ENCODE data around the gene CCDC81.

CCDC81 gene

DNA sequence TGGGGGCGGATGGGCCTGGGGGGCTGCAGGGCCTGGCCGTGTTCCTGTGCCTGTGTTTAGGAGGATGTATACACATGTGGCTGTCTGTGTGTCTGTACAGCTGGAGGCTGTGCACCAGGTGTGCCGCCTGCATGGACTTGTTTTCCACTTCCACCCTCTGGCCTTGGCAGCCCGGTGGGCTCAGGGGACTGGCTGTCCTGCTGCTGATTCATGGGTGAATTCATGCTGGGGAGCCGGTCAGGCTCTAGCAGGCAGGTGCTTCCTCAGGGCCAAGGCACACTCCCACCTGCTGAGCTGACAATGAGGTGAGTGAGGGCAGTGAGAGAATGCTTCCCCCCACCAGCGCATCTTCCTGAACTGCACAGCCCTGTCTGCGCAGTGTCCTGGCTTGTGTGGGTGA, 88.4 kb downstream of the CCDC81 start:
- no peak for DNase-seq (ENCODE audit: extremely low read depth in 1 of 2, low read depth in 1 of 2)

DNA sequence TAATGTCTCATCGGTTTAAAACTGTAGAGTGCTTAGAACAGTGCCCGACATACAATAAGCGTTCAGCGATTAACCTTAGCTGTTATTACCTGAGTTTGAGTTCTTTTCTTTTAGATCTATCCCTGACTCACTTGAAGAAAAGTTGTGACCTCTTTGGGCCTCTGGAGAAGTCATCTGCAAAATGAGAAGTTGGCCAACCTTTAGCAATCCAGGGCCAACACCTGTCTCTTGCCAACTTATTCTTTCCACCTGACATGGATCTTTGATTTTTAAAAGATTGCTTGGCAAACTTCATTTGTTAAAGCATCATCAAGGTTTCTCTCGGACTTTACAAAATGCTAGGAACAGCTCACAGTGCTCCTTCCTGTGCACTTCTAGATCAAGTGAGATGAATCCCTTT, 89.3 kb downstream of the CCDC81 start:
- DNase-seq (ENCODE audit: extremely low read depth in 1 of 2, low read depth in 1 of 2): no peak

DNA sequence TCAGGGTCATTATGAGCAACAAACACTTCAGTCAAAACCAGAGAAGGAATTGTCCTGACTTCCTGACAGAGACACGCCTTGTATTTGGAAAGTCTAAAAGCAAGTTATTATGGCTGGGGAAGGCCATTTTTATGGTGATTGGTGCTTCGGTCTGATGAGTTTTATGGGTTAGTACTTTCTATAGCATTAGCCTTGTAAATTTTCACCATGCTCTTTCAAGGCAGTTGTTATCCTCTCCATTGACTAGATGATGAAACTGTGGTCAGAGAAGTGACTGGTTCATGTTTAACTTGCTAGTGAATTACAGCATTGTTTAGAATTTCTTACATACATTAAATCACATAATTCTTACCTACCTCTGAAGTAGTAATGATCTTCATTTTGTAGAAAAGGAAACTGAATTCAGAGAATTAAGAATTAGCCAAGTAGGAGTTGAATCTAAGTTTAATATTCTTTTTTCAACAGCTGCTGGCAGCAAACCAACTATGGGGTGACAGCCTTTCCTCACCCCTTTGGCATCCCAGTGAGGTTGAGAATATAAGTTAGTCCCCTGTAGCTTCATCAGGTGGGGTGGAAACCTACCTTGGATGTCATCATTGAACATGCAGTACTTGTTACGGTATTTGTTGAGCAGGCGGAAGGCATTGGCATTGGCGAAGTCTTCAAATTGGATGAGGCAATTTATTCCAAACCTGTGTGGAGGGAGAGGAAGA, 90.0 kb downstream of the CCDC81 start:
- DNase-seq (ENCODE audit: extremely low read depth in 1 of 2, low read depth in 1 of 2): no peak

GRCh38 chr11:86468169-86468568, 93.5 kb downstream of the CCDC81 start:
- no peak for DNase-seq (ENCODE audit: extremely low read depth in 1 of 2, low read depth in 1 of 2)

DNA sequence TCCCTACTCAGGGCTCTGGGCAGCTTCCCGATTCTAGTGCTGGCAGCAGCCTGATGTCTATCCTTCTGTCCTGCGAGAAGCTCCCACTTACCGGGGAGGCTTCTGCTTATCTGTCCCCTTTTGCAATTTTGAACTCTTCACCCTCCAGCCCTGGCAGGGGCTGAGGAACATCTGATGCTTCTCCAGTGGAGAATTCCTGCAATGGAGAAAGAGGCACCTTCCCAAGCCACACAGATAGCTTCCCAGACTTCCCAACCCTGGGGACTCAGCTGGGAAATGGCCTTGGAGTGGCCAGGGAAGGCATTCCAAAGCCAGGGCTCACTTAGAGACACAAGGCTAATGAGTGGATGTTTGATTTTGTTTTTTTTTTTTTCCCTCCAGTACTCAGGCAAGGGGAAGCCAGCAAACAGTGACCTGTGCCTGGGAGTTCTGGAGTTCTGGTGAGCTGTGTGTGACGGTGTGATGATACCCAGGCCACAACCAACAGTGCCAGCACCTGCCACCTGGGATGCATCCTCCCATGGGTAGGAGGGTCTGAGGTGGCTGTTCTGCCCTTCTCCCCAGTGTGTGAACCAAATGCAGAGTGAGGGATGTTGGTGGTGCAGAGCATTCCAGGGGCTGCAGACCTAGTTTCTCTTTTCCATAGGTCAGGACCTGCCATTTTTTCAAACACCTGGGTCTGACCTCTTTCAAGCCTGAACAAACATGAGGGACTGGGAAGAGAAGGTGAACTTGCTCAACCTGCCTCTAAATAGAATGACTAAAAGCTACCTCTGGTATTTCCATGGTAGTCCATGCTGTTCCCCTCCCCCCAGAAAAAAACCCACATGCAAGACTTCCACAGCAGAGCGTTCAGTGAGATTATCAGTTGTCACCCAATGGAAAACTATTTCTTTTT, 95.1 kb downstream of the CCDC81 start:
- DNase-seq (ENCODE audit: extremely low read depth in 1 of 2, low read depth in 1 of 2): no peak
